K562 (cell line): ENCODE measurements around the gene RAB14. TPM values are rescaled to one million over a fixed set of nuclear protein-coding genes. Genes with fewer than 3 reads are reported as not detected.
A peak's percentile ranks its signal among the peaks of the same experiment; 100 is the strongest.

Experiments used
- CAMTA2 ChIP-seq: fragments of 250-450 bp; sonication (Bioruptor Pico); conservative IDR thresholded peaks from 2 replicates; pipeline ENCODE4 v1.5.1; 2022
- CCAR2 ChIP-seq: fragments of 200-400 bp; formaldehyde crosslinking; IDR thresholded peaks from 2 replicates; pipeline ENCODE4 v1.6.1; 2017; ENCODE audit warnings: mild to moderate bottlenecking, low read depth, low read length
- CLOCK ChIP-seq: fragments of 250-450 bp; sonication (Bioruptor Pico); IDR thresholded peaks from 2 replicates; pipeline ENCODE4 v1.4.0; 2020; ENCODE audit warnings: mild to moderate bottlenecking, moderate library complexity, borderline replicate concordance
- HDAC6 ChIP-seq: IDR thresholded peaks from 2 replicates; pipeline ENCODE4 v1.6.1; 2012; ENCODE audit warnings: low read depth, mild to moderate bottlenecking, control low read depth, inconsistent platforms, low read length, moderate library complexity
- MTA2 ChIP-seq: fragments of 450-650 bp; IDR thresholded peaks from 2 replicates; pipeline ENCODE4 v1.6.1; 2016; ENCODE audit warnings: low read depth
- NFE2 ChIP-seq: IDR thresholded peaks from 2 replicates; pipeline ENCODE4 v1.6.1; 2014; ENCODE audit warnings: antibody characterized with exemption, low read depth
- PHF8 ChIP-seq: fragments of 200-600 bp; sonication (generic); IDR thresholded peaks from 2 replicates; pipeline ENCODE4 v1.6.1; 2012; ENCODE audit warnings: mixed run types, mild to moderate bottlenecking, inconsistent platforms, low read length, moderate library complexity, borderline replicate concordance
- POLR3G ChIP-seq: IDR thresholded peaks from 2 replicates; pipeline ENCODE4 v1.6.1; 2011; ENCODE audit not compliant: insufficient read length, insufficient replicate concordance; ENCODE audit errors: extremely low read depth
- RBM34 ChIP-seq: fragments of 200-400 bp; formaldehyde crosslinking; IDR thresholded peaks from 2 replicates; pipeline ENCODE4 v1.6.1; 2018; ENCODE audit warnings: low read length, borderline replicate concordance; ENCODE audit not compliant: insufficient read depth
- SAFB2 ChIP-seq: fragments of 200-400 bp; formaldehyde crosslinking; IDR thresholded peaks from 2 replicates; pipeline ENCODE4 v1.6.1; 2018; ENCODE audit warnings: borderline replicate concordance, low read length, low read depth, moderate library complexity; ENCODE audit not compliant: severe bottlenecking
- TCFL5 ChIP-seq: fragments of 250-450 bp; sonication (Bioruptor Pico); conservative IDR thresholded peaks from 2 replicates; pipeline ENCODE4 v1.6.1; 2021; ENCODE audit warnings: mild to moderate bottlenecking, moderate library complexity, matching md5 sums
- U2AF1 ChIP-seq: fragments of 200-400 bp; formaldehyde crosslinking; optimal IDR thresholded peaks from 2 replicates; pipeline ENCODE3; 2017; ENCODE audit warnings: mild to moderate bottlenecking, low read depth, low read length, moderate library complexity
- ZNF165 ChIP-seq: fragments of 250-450 bp; sonication (Bioruptor Pico); IDR thresholded peaks from 2 replicates; pipeline ENCODE4 v1.4.0; 2020; ENCODE audit warnings: borderline replicate concordance
- ZNF57 ChIP-seq: fragments of 450-650 bp; formaldehyde crosslinking; IDR thresholded peaks from 2 replicates; pipeline ENCODE4 v1.4.0; 2020; ENCODE audit warnings: mild to moderate bottlenecking, moderate library complexity
- ZNF583 ChIP-seq: fragments of 250-450 bp; sonication (Bioruptor Pico); IDR thresholded peaks from 2 replicates; pipeline ENCODE4 v1.4.0; 2020
- polyA plus RNA-seq, 8 experiments: library from polyadenylated mRNA; depleted of rRNA in 4 of 8; stranded (reverse) in 5 of 8; unstranded in 3 of 8; fragments of >200 nt; fragmentation: Nextera tagmentation in 2 of 8; fragmentation: Illumina TruSeq in 1 of 8; extraction: Ambion mirVana in 2 of 8; extraction: Trizol in 1 of 8; gene quantifications; 2 replicates each; pipeline versions ENCODE4 v1.2.1 to v1.2.3, GENCODE V29; 2011 to 2014; ENCODE audit warnings: inconsistent platforms in 1 of 8, missing spikeins in 1 of 8
- total RNA-seq, 7 experiments: library from RNA; depleted of rRNA in 6 of 7; stranded (reverse); fragments of >200 nt in 6 of 7; fragmentation: Illumina TruSeq in 2 of 7; extraction: Trizol in 2 of 7; gene quantifications; 2 replicates each; pipeline versions ENCODE4 v1.2.1 to v1.2.3, GENCODE V29; 2011 to 2021; ENCODE audit warnings: low replicate concordance in 1 of 7
- TF ChIP-seq, protein P1 (sequence below), 2 experiments: IDR thresholded peaks in 1 of 2; conservative IDR thresholded peaks in 1 of 2; 2 replicates each; pipeline ENCODE4 v1.6.1; 2016; ENCODE audit warnings: low read depth in 2 of 2, mild to moderate bottlenecking in 1 of 2, missing compliant biosample characterization in 1 of 2, missing genetic modification characterization in 1 of 2, moderate library complexity in 1 of 2
- TF ChIP-seq, protein P2 (sequence below): sonication (generic); formaldehyde crosslinking; IDR thresholded peaks from 2 replicates; pipeline ENCODE4 v1.9.0; 2022; ENCODE audit warnings: mild to moderate bottlenecking, missing genetic modification reagents
- TF ChIP-seq, protein P3 (sequence below): fragments of 450-650 bp; formaldehyde crosslinking; IDR thresholded peaks from 2 replicates; pipeline ENCODE4 v1.4.0; 2022; ENCODE audit warnings: missing genetic modification characterization

RAB14 gene
- total and polyA plus RNA-seq, 9 of the 15 experiments (the other 6 are each of a cell fraction or from before 2014, with no cell fraction given), result 10.3 to 41.8 (median 20.9) TPM

GRCh38 chr9:121218357-121219027, 16.8 kb upstream of the RAB14 start (continued):
- TF ChIP-seq, protein P1, sequence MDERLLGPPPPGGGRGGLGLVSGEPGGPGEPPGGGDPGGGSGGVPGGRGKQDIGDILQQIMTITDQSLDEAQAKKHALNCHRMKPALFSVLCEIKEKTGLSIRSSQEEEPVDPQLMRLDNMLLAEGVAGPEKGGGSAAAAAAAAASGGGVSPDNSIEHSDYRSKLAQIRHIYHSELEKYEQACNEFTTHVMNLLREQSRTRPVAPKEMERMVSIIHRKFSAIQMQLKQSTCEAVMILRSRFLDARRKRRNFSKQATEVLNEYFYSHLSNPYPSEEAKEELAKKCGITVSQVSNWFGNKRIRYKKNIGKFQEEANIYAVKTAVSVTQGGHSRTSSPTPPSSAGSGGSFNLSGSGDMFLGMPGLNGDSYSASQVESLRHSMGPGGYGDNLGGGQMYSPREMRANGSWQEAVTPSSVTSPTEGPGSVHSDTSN (CRISPR knock-in tag; IDR thresholded peaks at IDR 0.05; ENCODE audit: low read depth), result no peak
- TF ChIP-seq, protein P1 (tag; conservative IDR thresholded peaks at IDR 0.05; ENCODE audit: low read depth), result peak; percentile 46; the same call in 1 of the 2 replicates
- TF ChIP-seq HDAC6 (no peak), CAMTA2 (CRISPR knock-in tag) (no peak), TCFL5 (CRISPR knock-in tag) (peak; percentile 70; the same call in 1 of the 2 replicates), MTA2 (no peak), PHF8 (no peak), CLOCK (CRISPR knock-in tag) (no peak), SAFB2 (no peak), POLR3G (no peak), ZNF583 (CRISPR knock-in tag) (peak; percentile 90), NFE2 (peak; percentile 38; the same call in 1 of the 2 replicates), ZNF57 (no peak), RBM34 (no peak), CCAR2 (no peak), U2AF1 (no peak), ZNF165 (CRISPR knock-in tag) (no peak)
- TF ChIP-seq, protein P2, sequence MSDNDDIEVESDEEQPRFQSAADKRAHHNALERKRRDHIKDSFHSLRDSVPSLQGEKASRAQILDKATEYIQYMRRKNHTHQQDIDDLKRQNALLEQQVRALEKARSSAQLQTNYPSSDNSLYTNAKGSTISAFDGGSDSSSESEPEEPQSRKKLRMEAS (CRISPR knock-in tag), result no peak
- TF ChIP-seq, protein P3, sequence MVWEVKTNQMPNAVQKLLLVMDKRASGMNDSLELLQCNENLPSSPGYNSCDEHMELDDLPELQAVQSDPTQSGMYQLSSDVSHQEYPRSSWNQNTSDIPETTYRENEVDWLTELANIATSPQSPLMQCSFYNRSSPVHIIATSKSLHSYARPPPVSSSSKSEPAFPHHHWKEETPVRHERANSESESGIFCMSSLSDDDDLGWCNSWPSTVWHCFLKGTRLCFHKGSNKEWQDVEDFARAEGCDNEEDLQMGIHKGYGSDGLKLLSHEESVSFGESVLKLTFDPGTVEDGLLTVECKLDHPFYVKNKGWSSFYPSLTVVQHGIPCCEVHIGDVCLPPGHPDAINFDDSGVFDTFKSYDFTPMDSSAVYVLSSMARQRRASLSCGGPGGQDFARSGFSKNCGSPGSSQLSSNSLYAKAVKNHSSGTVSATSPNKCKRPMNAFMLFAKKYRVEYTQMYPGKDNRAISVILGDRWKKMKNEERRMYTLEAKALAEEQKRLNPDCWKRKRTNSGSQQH (CRISPR knock-in tag), result no peak
